Naive B cell (primary cell): ENCODE results near the gene BMP6. TPM values are rescaled to one million over a fixed set of nuclear protein-coding genes. Genes with fewer than 3 reads are reported as not detected.

Source experiments
- ATAC-seq, 2 donors: fragments of 150-1000 bp; cut with Tn5 transposase; 2 replicates each; pipeline ENCODE4 v1.10.0; 2021; ENCODE audit warnings: low read depth in 2 of 2, mild to moderate bottlenecking in 2 of 2, moderate library complexity in 2 of 2
- DNase-seq: peaks from one replicate; pipeline ENCODE4 v3.0.0; 2022
- H3K27ac Mint-ChIP-seq, 6 donors: one replicate each; pipeline ENCODE4 v1.8.0; 2020 to 2022; ENCODE audit warnings: mild to moderate bottlenecking in 6 of 6, mixed read lengths in 6 of 6, moderate library complexity in 5 of 6, inconsistent platforms in 2 of 6
- H3K27me3 Mint-ChIP-seq, 3 donors: one replicate each; pipeline ENCODE4 v1.8.0; 2021 to 2022; ENCODE audit warnings: mixed read lengths in 3 of 3, mild to moderate bottlenecking in 1 of 3
- H3K36me3 Mint-ChIP-seq, 2 donors: one replicate each; pipeline ENCODE4 v1.8.0; 2020 to 2022; ENCODE audit warnings: mixed read lengths in 2 of 2, inconsistent platforms in 1 of 2, mild to moderate bottlenecking in 1 of 2
- H3K4me1 Mint-ChIP-seq, 3 donors: one replicate each; pipeline ENCODE4 v1.8.0; 2020 to 2022; ENCODE audit warnings: mixed read lengths in 3 of 3, inconsistent platforms in 1 of 3, mild to moderate bottlenecking in 1 of 3, moderate library complexity in 1 of 3
- H3K4me3 Mint-ChIP-seq, 8 donors: one replicate each; pipeline ENCODE4 v1.8.0; 2020 to 2022; ENCODE audit warnings: mild to moderate bottlenecking in 8 of 8, mixed read lengths in 8 of 8, moderate library complexity in 8 of 8, inconsistent platforms in 2 of 8
- H3K9me3 Mint-ChIP-seq, 7 donors: one replicate each; pipeline ENCODE4 v1.8.0; 2020 to 2022; ENCODE audit warnings: mixed read lengths in 7 of 7, mild to moderate bottlenecking in 5 of 7, inconsistent platforms in 2 of 7, moderate library complexity in 1 of 7
- polyA plus RNA-seq, 6 donors: library from polyadenylated mRNA; unstranded; fragments of 300-500 nt; fragmentation: Illumina TruSeq; gene quantifications; one replicate each; pipeline ENCODE4 v1.2.3, GENCODE V29; 2021; ENCODE audit warnings: low read depth in 6 of 6

BMP6 gene
- polyA plus RNA-seq, result 1 to 10 TPM in 1 of 6 donors, under 1 TPM in 3, not detected in 2; 0.23 to 1.0 (median 0.63) TPM

- Mint-ChIP-seq H3K27ac (peak within 1 kb of the TSS in 2 of 6 donors; percentile 34 to 90), H3K4me1 (peaks cover 19 to 30% (median 23%) of the 10 kb centered on the region in 3 donors), H3K27me3 (peaks cover 50 to 67% (median 58%) of the 10 kb centered on the region in 3 donors), H3K9me3 (no peaks in the 10 kb centered on the region), H3K36me3 (no peaks in the 10 kb centered on the region), H3K4me3 (peak within 1 kb of the TSS; percentile 79 to 94 (median 88))
- DNase-seq (peak; percentile 71), ATAC-seq (peak; percentile 77 to 80)
Measured at GRCh38 chr6:7725849-7726415, at the start of gene BMP6. TSS of gene BMP6 (plus strand) at chr6:7726099. CDS start at chr6:7726956, 857 bp downstream.

GRCh38 chr6:7677229-7677628 is 48.7 kb upstream of the BMP6 start:
- no peaks in the 10 kb centered on the region for H3K4me1 Mint-ChIP-seq
- H3K4me3 Mint-ChIP-seq, result no peak overlapping the region
- H3K36me3 Mint-ChIP-seq, result no peaks in the 10 kb centered on the region
- no peaks in the 10 kb centered on the region for H3K9me3 Mint-ChIP-seq
- ATAC-seq, result no peak
- H3K27ac Mint-ChIP-seq, result no peak overlapping the region
- H3K27me3 Mint-ChIP-seq, result peaks cover 29 to 52% (median 34%) of the 10 kb centered on the region in 3 donors
- DNase-seq, result no peak

GRCh38 chr6:7680393-7681075 is 45.4 kb upstream of the BMP6 start:
- Mint-ChIP-seq H3K9me3 (no peaks in the 10 kb centered on the region), H3K27me3 (peaks cover 38 to 46% (median 40%) of the 10 kb centered on the region in 3 donors), H3K4me1 (no peaks in the 10 kb centered on the region), H3K36me3 (no peaks in the 10 kb centered on the region), H3K4me3 (no peak overlapping the region), H3K27ac (no peak overlapping the region)
- ATAC-seq (no peak), DNase-seq (no peak)

- Mint-ChIP-seq H3K9me3 (no peaks in the 10 kb centered on the region), H3K36me3 (no peaks in the 10 kb centered on the region), H3K4me3 (no peak overlapping the region), H3K27ac (no peak overlapping the region), H3K4me1 (no peaks in the 10 kb centered on the region), H3K27me3 (peaks cover 38 to 46% (median 41%) of the 10 kb centered on the region in 3 donors)
- DNase-seq, result no peak
- ATAC-seq, result no peak
Measured at GRCh38 chr6:7681449-7681848, 44.5 kb upstream of the BMP6 start.

GRCh38 chr6:7684076-7684475 is 41.8 kb upstream of the BMP6 start:
- ATAC-seq, result no peak
- Mint-ChIP-seq H3K4me1 (no peaks in the 10 kb centered on the region), H3K36me3 (no peaks in the 10 kb centered on the region)

GRCh38 chr6:7684843-7685242 is 41.1 kb upstream of the BMP6 start:
- no peaks in the 10 kb centered on the region for H3K9me3 Mint-ChIP-seq
- peaks cover 34 to 47% (median 41%) of the 10 kb centered on the region in 3 donors for H3K27me3 Mint-ChIP-seq
- no peak overlapping the region for H3K4me3 Mint-ChIP-seq
- H3K27ac Mint-ChIP-seq, result no peak overlapping the region
- DNase-seq, result no peak
- no peaks in the 10 kb centered on the region for H3K36me3 Mint-ChIP-seq
- ATAC-seq, result no peak
- H3K4me1 Mint-ChIP-seq, result no peaks in the 10 kb centered on the region

More at GRCh38 chr6:7684076-7684475, 41.8 kb upstream of the BMP6 start:
- DNase-seq, result no peak
- Mint-ChIP-seq H3K9me3 (no peaks in the 10 kb centered on the region), H3K27ac (no peak overlapping the region), H3K4me3 (no peak overlapping the region), H3K27me3 (peaks cover 38 to 46% (median 39%) of the 10 kb centered on the region in 3 donors)

GRCh38 chr6:7685276-7685675 is 40.6 kb upstream of the BMP6 start:
- Mint-ChIP-seq H3K36me3 (no peaks in the 10 kb centered on the region), H3K4me3 (no peak overlapping the region), H3K9me3 (no peaks in the 10 kb centered on the region), H3K27ac (no peak overlapping the region), H3K4me1 (no peaks in the 10 kb centered on the region), H3K27me3 (peaks cover 33 to 49% (median 41%) of the 10 kb centered on the region in 3 donors)
- DNase-seq (no peak), ATAC-seq (no peak)

- no peaks in the 10 kb centered on the region for H3K4me1 Mint-ChIP-seq
- peaks cover 41 to 43% (median 43%) of the 10 kb centered on the region in 3 donors for H3K27me3 Mint-ChIP-seq
- no peak overlapping the region for H3K4me3 Mint-ChIP-seq
- no peak overlapping the region for H3K27ac Mint-ChIP-seq
- DNase-seq (no peak), ATAC-seq (no peak)
- no peaks in the 10 kb centered on the region for H3K9me3 Mint-ChIP-seq
- H3K36me3 Mint-ChIP-seq, result no peaks in the 10 kb centered on the region
Measured at GRCh38 chr6:7687145-7688111, 38.5 kb upstream of the BMP6 start.

GRCh38 chr6:7691021-7691420 is 34.9 kb upstream of the BMP6 start:
- Mint-ChIP-seq H3K27me3 (peaks cover 30 to 43% (median 31%) of the 10 kb centered on the region in 3 donors), H3K36me3 (no peaks in the 10 kb centered on the region), H3K27ac (no peak overlapping the region), H3K4me3 (no peak overlapping the region), H3K4me1 (no peaks in the 10 kb centered on the region), H3K9me3 (no peaks in the 10 kb centered on the region)
- ATAC-seq (no peak), DNase-seq (no peak)

GRCh38 chr6:7691675-7692452 is 34.0 kb upstream of the BMP6 start:
- Mint-ChIP-seq H3K27ac (no peak overlapping the region), H3K36me3 (no peaks in the 10 kb centered on the region)
- no peak for DNase-seq

GRCh38 chr6:7692453-7692784 is 33.5 kb upstream of the BMP6 start:
- Mint-ChIP-seq H3K27ac (no peak overlapping the region), H3K4me1 (no peaks in the 10 kb centered on the region), H3K36me3 (no peaks in the 10 kb centered on the region), H3K27me3 (peaks cover 30 to 52% (median 42%) of the 10 kb centered on the region in 3 donors), H3K4me3 (no peak overlapping the region), H3K9me3 (no peaks in the 10 kb centered on the region)
- DNase-seq (no peak), ATAC-seq (no peak)

More at GRCh38 chr6:7691675-7692452, 34.0 kb upstream of the BMP6 start:
- peaks cover 30 to 50% (median 37%) of the 10 kb centered on the region in 3 donors for H3K27me3 Mint-ChIP-seq
- no peak for ATAC-seq
- no peaks in the 10 kb centered on the region for H3K4me1 Mint-ChIP-seq
- H3K4me3 Mint-ChIP-seq, result no peak overlapping the region
- no peaks in the 10 kb centered on the region for H3K9me3 Mint-ChIP-seq

GRCh38 chr6:7693827-7694226 is 32.1 kb upstream of the BMP6 start:
- DNase-seq (no peak), ATAC-seq (no peak)
- H3K27me3 Mint-ChIP-seq, result peaks cover 24 to 49% (median 37%) of the 10 kb centered on the region in 3 donors
- H3K27ac Mint-ChIP-seq, result no peak overlapping the region
- no peak overlapping the region for H3K4me3 Mint-ChIP-seq
- H3K36me3 Mint-ChIP-seq, result no peaks in the 10 kb centered on the region
- H3K4me1 Mint-ChIP-seq, result peaks cover 0 to 6% (median 0%) of the 10 kb centered on the region in 3 donors
- no peaks in the 10 kb centered on the region for H3K9me3 Mint-ChIP-seq

GRCh38 chr6:7696061-7696460 is 29.8 kb upstream of the BMP6 start:
- Mint-ChIP-seq H3K36me3 (no peaks in the 10 kb centered on the region), H3K4me1 (peaks cover 0 to 6% (median 0%) of the 10 kb centered on the region in 3 donors), H3K27ac (no peak overlapping the region), H3K4me3 (peak overlapping the region in 1 of 8 donors; percentile 1), H3K27me3 (peaks cover 10 to 27% (median 26%) of the 10 kb centered on the region in 3 donors), H3K9me3 (peaks cover 0 to 1% (median 0%) of the 10 kb centered on the region in 7 donors)
- ATAC-seq (no peak), DNase-seq (no peak)
